22Rv1 (cell line): ENCODE results near the gene ASCC1.

Experiments used
- CTCF ChIP-seq: fragments of 450-650 bp; IDR thresholded peaks from 2 replicates; pipeline ENCODE4 v1.5.1; 2017; ENCODE audit warnings: mild to moderate bottlenecking
- ZFX ChIP-seq: fragments of 450-650 bp; IDR thresholded peaks from 2 replicates; pipeline ENCODE4 v1.6.1; 2017; ENCODE audit warnings: antibody characterized with exemption, borderline replicate concordance

- TF ChIP-seq CTCF (no peak), ZFX (no peak)
Measured at GRCh38 chr10:72050873-72051272, 165.2 kb downstream of the ASCC1 start.
